Right atrium auricular region (tissue), 2 donors: ENCODE data around the gene LYST. TPM values are rescaled to one million over a fixed set of nuclear protein-coding genes. Genes with fewer than 3 reads are reported as not detected.

ENCODE experiments used
- DNase-seq: peaks from one replicate; pipeline ENCODE4 v3.0.0-alpha.2; 2019; ENCODE audit warnings: low spot score
- H3K27ac ChIP-seq, 2 donors: fragments of 200-600 bp; sonication (generic); 1 replicate in 1 of 2; 2 replicates in 1 of 2; pipeline ENCODE4 v1.5.1; 2016 to 2019
- H3K27me3 ChIP-seq, 2 donors: fragments of 200-600 bp; sonication (generic); one replicate each; pipeline versions ENCODE4 v1.5.1 to v1.6.0; 2017 to 2019
- H3K36me3 ChIP-seq: fragments of 200-600 bp; sonication (generic); one replicate; pipeline ENCODE4 v1.5.1; 2016
- H3K4me1 ChIP-seq, 2 donors: fragments of 200-600 bp; sonication (generic); one replicate each; pipeline versions ENCODE4 v1.5.1 to v1.6.0; 2017 to 2019
- H3K4me3 ChIP-seq, 2 donors: fragments of 200-600 bp; sonication (generic); 1 replicate in 1 of 2; 2 replicates in 1 of 2; pipeline ENCODE4 v1.5.1; 2017 to 2019; ENCODE audit warnings: mild to moderate bottlenecking in 1 of 2, moderate library complexity in 1 of 2
- H3K9me3 ChIP-seq, 2 donors: fragments of 200-600 bp; sonication (generic); one replicate each; pipeline ENCODE4 v1.5.1; 2019
- total RNA-seq, 2 donors: library from RNA; depleted of rRNA; stranded (reverse); fragments of >200 nt; gene quantifications; one replicate each; pipeline ENCODE4 v1.1.0, GENCODE V29; 2016
- TF ChIP-seq, protein P1 (sequence below), 2 donors: fragments of 200-600 bp; sonication (generic); IDR thresholded peaks; one replicate each; pipeline ENCODE4 v1.5.1; 2019; ENCODE audit warnings: antibody characterized with exemption in 2 of 2

The LYST gene
- total RNA-seq, 2 donors from 2014 or later: 7.3 to 13.0 TPM

- H3K9me3 ChIP-seq: peaks cover 0 to 3% of the 10 kb centered on the region in 2 donors
- H3K4me3 ChIP-seq: no peak overlapping the region
- no peaks in the 10 kb centered on the region for H3K27me3 ChIP-seq
- no peak for DNase-seq
- H3K27ac ChIP-seq: no peak overlapping the region
- peaks cover 0 to 46% of the 10 kb centered on the region in 2 donors for H3K4me1 ChIP-seq
- H3K36me3 ChIP-seq: no peaks in the 10 kb centered on the region
- TF ChIP-seq, protein P1, sequence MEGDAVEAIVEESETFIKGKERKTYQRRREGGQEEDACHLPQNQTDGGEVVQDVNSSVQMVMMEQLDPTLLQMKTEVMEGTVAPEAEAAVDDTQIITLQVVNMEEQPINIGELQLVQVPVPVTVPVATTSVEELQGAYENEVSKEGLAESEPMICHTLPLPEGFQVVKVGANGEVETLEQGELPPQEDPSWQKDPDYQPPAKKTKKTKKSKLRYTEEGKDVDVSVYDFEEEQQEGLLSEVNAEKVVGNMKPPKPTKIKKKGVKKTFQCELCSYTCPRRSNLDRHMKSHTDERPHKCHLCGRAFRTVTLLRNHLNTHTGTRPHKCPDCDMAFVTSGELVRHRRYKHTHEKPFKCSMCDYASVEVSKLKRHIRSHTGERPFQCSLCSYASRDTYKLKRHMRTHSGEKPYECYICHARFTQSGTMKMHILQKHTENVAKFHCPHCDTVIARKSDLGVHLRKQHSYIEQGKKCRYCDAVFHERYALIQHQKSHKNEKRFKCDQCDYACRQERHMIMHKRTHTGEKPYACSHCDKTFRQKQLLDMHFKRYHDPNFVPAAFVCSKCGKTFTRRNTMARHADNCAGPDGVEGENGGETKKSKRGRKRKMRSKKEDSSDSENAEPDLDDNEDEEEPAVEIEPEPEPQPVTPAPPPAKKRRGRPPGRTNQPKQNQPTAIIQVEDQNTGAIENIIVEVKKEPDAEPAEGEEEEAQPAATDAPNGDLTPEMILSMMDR (IDR thresholded peaks at IDR 0.05): no peak
Observed at GRCh38 chr1:235844776-235845175, 21.9 kb downstream of the LYST start.

DNA sequence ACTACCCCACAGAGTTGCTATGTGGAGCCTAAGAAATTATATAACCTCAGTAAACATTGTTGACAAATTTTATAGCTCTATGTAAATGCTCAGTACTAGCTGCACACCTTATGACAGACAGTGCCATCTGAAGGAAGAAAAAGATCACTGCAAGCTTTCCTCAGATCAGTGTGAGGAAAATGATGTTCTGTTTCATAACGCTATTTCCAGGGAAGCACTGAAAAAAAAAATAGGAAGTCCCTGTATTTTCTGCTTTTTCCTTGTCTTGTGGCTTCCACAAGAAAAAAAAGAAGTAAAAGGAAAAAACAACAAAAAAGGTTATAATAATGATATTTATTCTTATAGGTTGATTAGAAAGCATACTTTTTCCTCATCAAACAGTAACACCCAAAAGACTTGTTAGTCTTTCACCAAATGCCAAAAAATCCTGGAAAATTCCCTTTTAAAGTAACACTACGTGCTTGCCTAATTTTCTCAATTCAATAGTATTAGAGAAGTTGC lies 23.2 kb downstream of the LYST start:
- TF ChIP-seq, protein P1 (IDR thresholded peaks at IDR 0.05): peak; percentile 40 to 66
- DNase-seq: no peak
- H3K27me3 ChIP-seq: no peaks in the 10 kb centered on the region
- no peaks in the 10 kb centered on the region for H3K36me3 ChIP-seq
- peaks cover 0 to 46% of the 10 kb centered on the region in 2 donors for H3K4me1 ChIP-seq
- no peak overlapping the region for H3K27ac ChIP-seq
- no peak overlapping the region for H3K4me3 ChIP-seq
- H3K9me3 ChIP-seq: peaks cover 0 to 3% of the 10 kb centered on the region in 2 donors

- TF ChIP-seq, protein P1 (IDR thresholded peaks at IDR 0.05): no peak
Observed at GRCh38 chr1:235841938-235842545, 24.7 kb downstream of the LYST start.

GRCh38 chr1:235838021-235838420 lies 28.7 kb downstream of the LYST start:
- no peaks in the 10 kb centered on the region for H3K9me3 ChIP-seq

More at GRCh38 chr1:235841938-235842545, 24.7 kb downstream of the LYST start:
- no peak overlapping the region for H3K27ac ChIP-seq
- peaks cover 0 to 49% of the 10 kb centered on the region in 2 donors for H3K4me1 ChIP-seq
- DNase-seq: no peak
- no peaks in the 10 kb centered on the region for H3K36me3 ChIP-seq
- H3K27me3 ChIP-seq: no peaks in the 10 kb centered on the region
- H3K9me3 ChIP-seq: peaks cover 0 to under 1% of the 10 kb centered on the region in 2 donors
- no peak overlapping the region for H3K4me3 ChIP-seq

DNA sequence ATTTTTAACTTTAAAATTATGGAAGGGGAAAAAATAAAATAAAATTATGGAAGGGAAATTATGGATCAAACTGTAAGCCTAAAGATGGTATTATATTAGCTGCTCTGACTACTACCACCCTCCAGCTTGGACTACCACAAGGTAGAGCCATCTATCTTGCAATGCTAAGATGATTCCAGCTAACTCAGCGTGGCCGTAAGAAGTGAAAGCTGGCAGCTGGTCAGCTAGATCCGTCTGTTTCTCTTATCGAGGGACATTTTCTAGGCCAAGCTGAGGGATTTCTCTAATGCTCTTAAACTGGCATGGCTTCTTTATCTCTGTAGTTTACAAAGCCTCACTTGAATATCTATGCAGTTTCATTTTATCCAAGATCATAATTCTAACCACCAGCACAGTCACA lies 31.5 kb downstream of the LYST start:
- Histone ChIP-seq H3K27me3 (no peaks in the 10 kb centered on the region), H3K9me3 (no peaks in the 10 kb centered on the region), H3K4me3 (peak overlapping the region in 1 of 2 donors; percentile 25), H3K27ac (peak overlapping the region; percentile 14 to 29), H3K36me3 (no peaks in the 10 kb centered on the region), H3K4me1 (peaks cover 0 to 17% of the 10 kb centered on the region in 2 donors)
- DNase-seq: no peak
- TF ChIP-seq, protein P1 (IDR thresholded peaks at IDR 0.05): peak in 1 of 2 donors; percentile 27

More at GRCh38 chr1:235838021-235838420, 28.7 kb downstream of the LYST start:
- H3K4me1 ChIP-seq: peaks cover 0 to 35% of the 10 kb centered on the region in 2 donors
- TF ChIP-seq, protein P1 (IDR thresholded peaks at IDR 0.05): no peak
- H3K4me3 ChIP-seq: no peak overlapping the region
- H3K36me3 ChIP-seq: no peaks in the 10 kb centered on the region
- no peak overlapping the region for H3K27ac ChIP-seq
- DNase-seq: no peak
- H3K27me3 ChIP-seq: no peaks in the 10 kb centered on the region
